PC-3 (cell line): ENCODE results near the gene CD2. TPM values are rescaled to one million over a fixed set of nuclear protein-coding genes. Genes with fewer than 3 reads are reported as not detected.

Experiments
- ATAC-seq: fragments of 200-7000 bp; cut with Tn5 transposase; 2 replicates; pipeline ENCODE4 v1.9.1; 2020; ENCODE audit warnings: mild to moderate bottlenecking, moderate library complexity
- BruUV-seq: library from RNA; stranded (reverse); fragments of 400-500 nt; replicated peaks from 2 replicates; lab custom pipeline; 2021; lab: Mats Ljungman, UMichigan
- CTCF ChIA-PET: fragments of 300-600 bp; sonication (Branson Sonifier 250); formaldehyde crosslinking; loops from one replicate; lab custom pipeline; 2022; ENCODE audit warnings: antibody characterized with exemption; lab: Charles Lee
- POLR2A ChIA-PET: fragments of 300-600 bp; sonication (Branson Sonifier 250); formaldehyde crosslinking; loops from one replicate; lab custom pipeline; 2022; ENCODE audit warnings: antibody characterized with exemption; ENCODE audit not compliant: unreplicated experiment; lab: Charles Lee
- DNase-seq: peaks from one replicate; pipeline ENCODE4 v3.0.0-alpha.2; 2015
- H2AFZ ChIP-seq: fragments of 300-600 bp; sonication (generic); 2 replicates; pipeline ENCODE4 v1.6.0; 2016; ENCODE audit warnings: antibody characterized with exemption, low read length
- H3F3A ChIP-seq: fragments of 300-600 bp; sonication (generic); one replicate; pipeline ENCODE4 v1.6.0; 2017; ENCODE audit warnings: antibody characterized with exemption, low read length, control low read depth, mild to moderate bottlenecking; ENCODE audit not compliant: unreplicated experiment
- H3K27ac ChIP-seq: fragments of 300-600 bp; sonication (generic); 2 replicates; pipeline ENCODE4 v1.5.1; 2016; ENCODE audit warnings: mild to moderate bottlenecking, low read length
- H3K27me3 ChIP-seq: fragments of 300-600 bp; sonication (generic); 2 replicates; pipeline ENCODE4 v1.6.1; 2016; ENCODE audit warnings: low read length, mixed read lengths
- H3K36me3 ChIP-seq: fragments of 300-600 bp; sonication (generic); 2 replicates; pipeline ENCODE4 v1.6.1; 2016; ENCODE audit warnings: low read depth, mixed run types, low read length, mixed read lengths
- H3K4me1 ChIP-seq: fragments of 300-600 bp; sonication (generic); 2 replicates; pipeline ENCODE4 v1.5.1; 2016; ENCODE audit warnings: low read length; ENCODE audit not compliant: insufficient read depth
- H3K4me2 ChIP-seq: fragments of 300-600 bp; sonication (generic); 2 replicates; pipeline ENCODE4 v1.6.0; 2016; ENCODE audit warnings: low read length
- H3K4me3 ChIP-seq: fragments of 300-600 bp; sonication (generic); 2 replicates; pipeline ENCODE4 v1.5.1; 2016; ENCODE audit warnings: mild to moderate bottlenecking, low read length, mixed read lengths
- H3K79me2 ChIP-seq: fragments of 300-600 bp; sonication (generic); 2 replicates; pipeline ENCODE4 v1.6.1; 2017; ENCODE audit warnings: low read length, mixed read lengths
- H3K9ac ChIP-seq: fragments of 300-600 bp; sonication (generic); 2 replicates; pipeline ENCODE4 v1.6.0; 2016; ENCODE audit warnings: mild to moderate bottlenecking, low read length
- H3K9me2 ChIP-seq: fragments of 300-600 bp; sonication (generic); replicated peaks from 2 replicates; pipeline ENCODE4 v1.6.1; 2016; ENCODE audit warnings: mixed run types, low read length, mixed read lengths
- H3K9me3 ChIP-seq: fragments of 300-600 bp; sonication (generic); 2 replicates; pipeline ENCODE4 v1.6.1; 2016; ENCODE audit warnings: low read length, mixed read lengths
- H4K20me1 ChIP-seq: fragments of 300-600 bp; sonication (generic); 2 replicates; pipeline ENCODE4 v1.6.1; 2016; ENCODE audit warnings: low read length, mixed read lengths
- EZH2 ChIP-seq: fragments of 300-600 bp; sonication (generic); IDR thresholded peaks from one replicate; pipeline ENCODE4 v1.6.1; 2017; ENCODE audit warnings: antibody characterized with exemption, mild to moderate bottlenecking, low read length; ENCODE audit not compliant: unreplicated experiment
- EZH2phosphoT487 ChIP-seq: fragments of 300-600 bp; sonication (generic); IDR thresholded peaks from 2 replicates; pipeline ENCODE4 v1.6.1; 2018; ENCODE audit warnings: mild to moderate bottlenecking, antibody characterized with exemption, low read length, borderline replicate concordance
- intact Hi-C: fragments of 100-400 bp; cut with micrococcal nuclease; formaldehyde crosslinking; loops from 2 replicates; pipeline ENCODE4 v1.9.0; 2023
- total RNA-seq: library from RNA; depleted of rRNA; stranded (reverse); fragments of >200 nt; gene quantifications from 2 replicates; pipeline ENCODE4 v1.2.3, GENCODE V29; 2014
- TF ChIP-seq, protein P1 (sequence below): fragments of 300-600 bp; sonication (generic); conservative IDR thresholded peaks from 2 replicates; pipeline ENCODE4 v1.5.1; 2017; ENCODE audit warnings: antibody characterized with exemption, low read depth, mild to moderate bottlenecking, low read length

The CD2 gene
- total RNA-seq, 1 experiment from 2014 or later, result not detected

DNA sequence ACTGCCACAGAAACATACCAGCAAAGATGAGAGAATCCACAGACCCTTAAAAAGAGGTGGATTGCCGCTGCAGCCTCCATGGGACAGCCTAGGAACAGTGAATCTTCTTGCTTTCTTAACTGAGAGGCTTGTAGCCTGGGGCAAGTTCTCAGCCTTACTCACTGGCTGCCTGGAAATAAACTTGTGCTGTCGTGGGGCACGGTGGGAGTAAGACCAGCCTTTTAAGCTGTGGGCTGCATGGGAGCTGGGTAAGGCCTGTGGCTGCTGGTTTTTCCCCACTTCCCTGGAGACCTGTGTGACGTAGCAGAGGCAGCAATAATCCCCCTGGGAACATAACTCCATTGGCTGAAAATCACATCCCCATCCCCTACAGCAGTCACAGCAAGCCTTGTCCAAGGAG lies 30.8 kb downstream of the CD2 start:
- Histone ChIP-seq H3K4me3 (no peak overlapping the region), H3K9me3 (no peaks in the 10 kb centered on the region), H4K20me1 (no peaks in the 10 kb centered on the region), H3K36me3 (no peaks in the 10 kb centered on the region), H3K4me2 (no peak overlapping the region), H3K9ac (no peak overlapping the region), H3F3A (no peaks in the 10 kb centered on the region), H3K79me2 (no peaks in the 10 kb centered on the region), H3K27me3 (peaks cover 21% of the 10 kb centered on the region), H3K27ac (no peak overlapping the region), H2AFZ (no peak overlapping the region), H3K4me1 (no peaks in the 10 kb centered on the region), H3K9me2 (no peaks in the 10 kb centered on the region)
- BruUV-seq, result no TSS peak
- TF ChIP-seq, protein P1, sequence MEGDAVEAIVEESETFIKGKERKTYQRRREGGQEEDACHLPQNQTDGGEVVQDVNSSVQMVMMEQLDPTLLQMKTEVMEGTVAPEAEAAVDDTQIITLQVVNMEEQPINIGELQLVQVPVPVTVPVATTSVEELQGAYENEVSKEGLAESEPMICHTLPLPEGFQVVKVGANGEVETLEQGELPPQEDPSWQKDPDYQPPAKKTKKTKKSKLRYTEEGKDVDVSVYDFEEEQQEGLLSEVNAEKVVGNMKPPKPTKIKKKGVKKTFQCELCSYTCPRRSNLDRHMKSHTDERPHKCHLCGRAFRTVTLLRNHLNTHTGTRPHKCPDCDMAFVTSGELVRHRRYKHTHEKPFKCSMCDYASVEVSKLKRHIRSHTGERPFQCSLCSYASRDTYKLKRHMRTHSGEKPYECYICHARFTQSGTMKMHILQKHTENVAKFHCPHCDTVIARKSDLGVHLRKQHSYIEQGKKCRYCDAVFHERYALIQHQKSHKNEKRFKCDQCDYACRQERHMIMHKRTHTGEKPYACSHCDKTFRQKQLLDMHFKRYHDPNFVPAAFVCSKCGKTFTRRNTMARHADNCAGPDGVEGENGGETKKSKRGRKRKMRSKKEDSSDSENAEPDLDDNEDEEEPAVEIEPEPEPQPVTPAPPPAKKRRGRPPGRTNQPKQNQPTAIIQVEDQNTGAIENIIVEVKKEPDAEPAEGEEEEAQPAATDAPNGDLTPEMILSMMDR, result no peak
- TF ChIP-seq EZH2phosphoT487 (no peak), EZH2 (no peak)
- intact Hi-C loops, result no loop called here
- ATAC-seq (no peak), DNase-seq (no peak)
- ChIA-PET POLR2A (interaction anchor here (0.6 kb wide), 1 partner anchor 365 kb away, joined by 3 read pairs; no protein-coding TSS in a partner anchor), CTCF (no interaction called here)

DNA sequence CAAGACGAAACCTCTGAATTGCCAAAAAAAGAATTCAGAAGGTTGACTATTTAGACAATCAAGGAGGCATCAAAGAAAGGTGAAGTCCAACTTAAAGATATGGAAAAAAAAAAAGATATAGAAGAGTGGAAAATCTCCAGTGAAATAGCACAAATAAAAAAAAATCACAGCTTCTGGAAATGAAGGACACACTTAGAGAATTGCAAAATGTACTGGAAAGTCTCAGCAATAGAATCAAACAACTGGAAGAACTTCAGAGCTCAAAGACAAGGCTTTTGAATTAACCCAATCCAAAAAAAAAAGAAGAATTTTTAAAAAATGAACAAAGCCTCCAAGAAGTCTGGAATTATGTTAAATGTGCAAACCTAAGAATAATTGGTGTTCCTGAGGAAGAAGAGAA lies 31.8 kb downstream of the CD2 start:
- CTCF ChIA-PET, result no interaction called here
- ATAC-seq, result no peak
- no TSS peak for BruUV-seq

GRCh38 chr1:116791727-116792126 lies 37.5 kb downstream of the CD2 start:
- no peak overlapping the region for H3K9ac ChIP-seq
- DNase-seq (no peak), ATAC-seq (no peak)
- no peaks in the 10 kb centered on the region for H3K4me1 ChIP-seq
- H3K9me3 ChIP-seq, result no peaks in the 10 kb centered on the region
- H3K79me2 ChIP-seq, result no peaks in the 10 kb centered on the region
- H2AFZ ChIP-seq, result no peak overlapping the region
- TF ChIP-seq EZH2phosphoT487, result no peak
- TF ChIP-seq, protein P1, result no peak
- no peak for TF ChIP-seq EZH2
- H3K36me3 ChIP-seq, result no peaks in the 10 kb centered on the region
- H3K9me2 ChIP-seq, result no peaks in the 10 kb centered on the region
- peaks cover 9% of the 10 kb centered on the region; the same call in 1 of the 2 replicates for H3K27me3 ChIP-seq
- BruUV-seq, result no TSS peak
- intact Hi-C loops, result no loop called here
- no peak overlapping the region for H3K27ac ChIP-seq
- H3K4me3 ChIP-seq, result no peak overlapping the region
- no peaks in the 10 kb centered on the region for H3F3A ChIP-seq
- no peaks in the 10 kb centered on the region for H4K20me1 ChIP-seq
- CTCF ChIA-PET, result interaction anchor here (0.7 kb wide), 1 partner anchor 41 kb away, joined by 3 read pairs; no protein-coding TSS in a partner anchor
- POLR2A ChIA-PET, result no interaction called here
- no peak overlapping the region for H3K4me2 ChIP-seq

More for the DNA sequence above, 31.8 kb downstream of the CD2 start:
- intact Hi-C loops, result no loop called here
- Histone ChIP-seq H3K4me3 (no peak overlapping the region), H3K4me1 (no peaks in the 10 kb centered on the region), H3K36me3 (no peaks in the 10 kb centered on the region), H3K4me2 (no peak overlapping the region), H3K27ac (no peak overlapping the region), H4K20me1 (no peaks in the 10 kb centered on the region), H2AFZ (no peak overlapping the region), H3K79me2 (no peaks in the 10 kb centered on the region), H3K9me2 (no peaks in the 10 kb centered on the region), H3K27me3 (peaks cover 21% of the 10 kb centered on the region), H3K9ac (no peak overlapping the region), H3F3A (no peaks in the 10 kb centered on the region), H3K9me3 (no peaks in the 10 kb centered on the region)
- DNase-seq, result no peak
- TF ChIP-seq, protein P1, result no peak
- TF ChIP-seq EZH2phosphoT487, result no peak
- no peak for TF ChIP-seq EZH2
- POLR2A ChIA-PET, result interaction anchor here (0.6 kb wide), 1 partner anchor 687 kb away, joined by 6 read pairs; no protein-coding TSS in a partner anchor
